ENCODE data around the gene EXOC1. TPM values are rescaled to one million over a fixed set of nuclear protein-coding genes. Genes with fewer than 3 reads are reported as not detected.

Gene EXOC1
- total RNA-seq, 1 donor from 2014 or later, result 29.0 TPM

GRCh38 chr4:55879224-55879623 is 25.8 kb downstream of the EXOC1 start:
- Mint-ChIP-seq H3K27me3 (ENCODE audit: low read depth) (no peaks in the 10 kb centered on the region), H3K27ac (no peak overlapping the region), H3K36me3 (peaks cover 38% of the 10 kb centered on the region), H3K4me3 (no peak overlapping the region), H3K9me3 (peaks cover 6% of the 10 kb centered on the region), H3K4me1 (no peaks in the 10 kb centered on the region)
- DNase-seq (ENCODE audit: low spot score in 2 of 2, unreplicated experiment in 2 of 2), result no peak
- TF ChIP-seq CTCF (IDR thresholded peaks at IDR 0.05; ENCODE audit: unreplicated experiment), result no peak

- H3K4me1 Mint-ChIP-seq, result no peaks in the 10 kb centered on the region
- DNase-seq (ENCODE audit: low spot score in 2 of 2, unreplicated experiment in 2 of 2), result no peak
- H3K36me3 Mint-ChIP-seq, result peaks cover 35% of the 10 kb centered on the region
- H3K4me3 Mint-ChIP-seq, result no peak overlapping the region
- no peaks in the 10 kb centered on the region for H3K27me3 Mint-ChIP-seq (ENCODE audit: low read depth)
- TF ChIP-seq CTCF (IDR thresholded peaks at IDR 0.05; ENCODE audit: unreplicated experiment), result no peak
- H3K27ac Mint-ChIP-seq, result no peak overlapping the region
- peaks cover 6% of the 10 kb centered on the region for H3K9me3 Mint-ChIP-seq
Observed at GRCh38 chr4:55880652-55881280, 27.3 kb downstream of the EXOC1 start.

DNA sequence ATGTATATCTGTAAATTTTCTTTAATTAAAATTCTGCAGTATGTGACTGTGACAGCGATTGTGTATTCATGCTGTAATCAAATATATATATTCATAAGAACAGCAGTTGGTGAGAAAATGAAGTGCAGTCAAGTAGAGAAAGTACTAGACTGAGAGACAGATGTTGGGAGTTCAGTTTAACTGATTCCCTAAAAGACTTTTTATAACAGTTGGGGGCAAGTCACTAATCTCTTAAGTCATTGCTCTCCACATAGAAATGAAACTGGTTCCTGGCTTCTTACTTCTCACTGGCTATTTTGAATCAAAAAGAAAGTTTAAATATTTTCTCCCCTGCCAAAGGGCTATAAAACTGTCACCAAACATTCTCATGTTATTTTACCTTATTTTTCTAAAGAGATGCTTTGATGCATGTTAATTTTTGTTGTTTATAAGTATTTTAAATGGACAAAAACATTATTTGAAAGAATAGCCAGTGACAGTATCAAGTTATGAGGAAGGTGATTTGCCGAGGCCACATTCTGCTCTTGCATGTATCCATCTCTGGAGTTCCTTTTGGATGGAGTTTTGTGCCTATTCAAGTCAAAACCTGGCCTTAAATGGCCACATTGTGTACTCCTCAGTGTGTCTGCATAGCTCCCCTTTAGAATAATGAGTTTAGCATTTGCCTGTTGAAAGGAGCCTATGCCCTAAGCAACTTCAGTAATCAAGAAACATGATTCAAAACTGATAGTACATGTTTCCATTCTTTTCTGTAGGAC is 30.8 kb downstream of the EXOC1 start:
- no peak for TF ChIP-seq CTCF (IDR thresholded peaks at IDR 0.05; ENCODE audit: unreplicated experiment)
- H3K27me3 Mint-ChIP-seq (ENCODE audit: low read depth), result no peaks in the 10 kb centered on the region
- peaks cover 6% of the 10 kb centered on the region for H3K9me3 Mint-ChIP-seq
- no peak overlapping the region for H3K27ac Mint-ChIP-seq
- no peak overlapping the region for H3K4me3 Mint-ChIP-seq
- no peak for DNase-seq (ENCODE audit: low spot score in 2 of 2, unreplicated experiment in 2 of 2)
- no peaks in the 10 kb centered on the region for H3K4me1 Mint-ChIP-seq
- H3K36me3 Mint-ChIP-seq, result peaks cover 23% of the 10 kb centered on the region

DNA sequence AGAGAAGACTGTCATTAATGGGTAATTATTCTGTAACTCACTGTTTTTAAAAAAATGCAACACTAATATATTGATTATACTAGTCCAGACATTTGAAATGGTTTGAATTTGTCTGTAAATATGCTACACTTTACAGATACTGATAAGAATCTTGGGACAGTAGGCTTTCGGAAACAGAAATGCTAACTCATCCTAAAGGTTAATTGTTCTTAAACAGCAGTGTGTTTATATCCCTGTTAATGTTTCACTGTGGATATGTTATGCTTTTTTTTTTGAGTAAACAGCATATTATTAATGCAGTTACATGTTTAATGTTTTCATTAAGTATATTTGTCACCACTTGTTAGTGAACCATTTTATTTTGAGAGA is 31.4 kb downstream of the EXOC1 start:
- Mint-ChIP-seq H3K4me3 (no peak overlapping the region), H3K27ac (no peak overlapping the region), H3K9me3 (peaks cover 6% of the 10 kb centered on the region), H3K4me1 (no peaks in the 10 kb centered on the region), H3K36me3 (peaks cover 24% of the 10 kb centered on the region), H3K27me3 (ENCODE audit: low read depth) (no peaks in the 10 kb centered on the region)
- no peak for DNase-seq (ENCODE audit: low spot score in 2 of 2, unreplicated experiment in 2 of 2)
- TF ChIP-seq CTCF (IDR thresholded peaks at IDR 0.05; ENCODE audit: unreplicated experiment), result no peak

GRCh38 chr4:55887594-55887993 is 34.1 kb downstream of the EXOC1 start:
- no peaks in the 10 kb centered on the region for H3K27me3 Mint-ChIP-seq (ENCODE audit: low read depth)
- no peak for DNase-seq (ENCODE audit: low spot score in 2 of 2, unreplicated experiment in 2 of 2)
- peaks cover 18% of the 10 kb centered on the region for H3K36me3 Mint-ChIP-seq
- H3K27ac Mint-ChIP-seq, result no peak overlapping the region
- H3K4me1 Mint-ChIP-seq, result peaks cover 3% of the 10 kb centered on the region
- TF ChIP-seq CTCF (IDR thresholded peaks at IDR 0.05; ENCODE audit: unreplicated experiment), result no peak
- H3K9me3 Mint-ChIP-seq, result no peaks in the 10 kb centered on the region
- H3K4me3 Mint-ChIP-seq, result no peak overlapping the region
